HG02870 (cell line): ENCODE data around the gene FDXR.

Experiments
- ATAC-seq: cut with Tn5 transposase; IDR thresholded peaks from one replicate; pipeline ENCODE4 v1.9.1; 2021; ENCODE audit warnings: mild to moderate bottlenecking, moderate library complexity; ENCODE audit not compliant: unreplicated experiment

The FDXR gene

DNA sequence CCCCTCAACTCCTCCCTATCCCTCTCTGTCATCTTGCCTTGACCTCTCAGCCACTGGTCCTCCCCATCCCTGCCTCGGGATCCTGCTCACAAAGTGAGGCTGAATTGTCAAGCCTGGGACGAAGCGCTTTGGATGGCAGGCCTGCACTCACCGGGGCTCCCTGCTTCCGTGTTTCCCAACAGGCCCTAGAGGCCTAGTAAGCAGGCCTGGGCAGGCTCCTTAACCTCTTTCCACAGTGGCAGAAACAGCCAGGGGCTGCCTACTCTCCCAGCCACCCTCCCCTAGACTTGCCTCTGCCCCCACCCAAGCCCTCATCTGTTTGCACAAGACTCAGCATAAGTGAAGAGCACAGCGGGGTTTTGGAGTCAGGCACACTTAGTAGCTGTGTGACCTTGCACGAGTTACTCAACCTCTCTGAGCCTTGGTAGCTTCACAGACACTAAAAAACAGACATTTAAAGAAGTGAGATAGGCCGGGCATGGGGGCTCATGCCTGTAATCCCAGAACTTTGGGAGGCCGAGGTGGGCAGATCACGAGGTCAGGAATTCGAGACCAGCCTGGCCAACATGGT, 25.7 kb upstream of the FDXR start:
- no peak for ATAC-seq

DNA sequence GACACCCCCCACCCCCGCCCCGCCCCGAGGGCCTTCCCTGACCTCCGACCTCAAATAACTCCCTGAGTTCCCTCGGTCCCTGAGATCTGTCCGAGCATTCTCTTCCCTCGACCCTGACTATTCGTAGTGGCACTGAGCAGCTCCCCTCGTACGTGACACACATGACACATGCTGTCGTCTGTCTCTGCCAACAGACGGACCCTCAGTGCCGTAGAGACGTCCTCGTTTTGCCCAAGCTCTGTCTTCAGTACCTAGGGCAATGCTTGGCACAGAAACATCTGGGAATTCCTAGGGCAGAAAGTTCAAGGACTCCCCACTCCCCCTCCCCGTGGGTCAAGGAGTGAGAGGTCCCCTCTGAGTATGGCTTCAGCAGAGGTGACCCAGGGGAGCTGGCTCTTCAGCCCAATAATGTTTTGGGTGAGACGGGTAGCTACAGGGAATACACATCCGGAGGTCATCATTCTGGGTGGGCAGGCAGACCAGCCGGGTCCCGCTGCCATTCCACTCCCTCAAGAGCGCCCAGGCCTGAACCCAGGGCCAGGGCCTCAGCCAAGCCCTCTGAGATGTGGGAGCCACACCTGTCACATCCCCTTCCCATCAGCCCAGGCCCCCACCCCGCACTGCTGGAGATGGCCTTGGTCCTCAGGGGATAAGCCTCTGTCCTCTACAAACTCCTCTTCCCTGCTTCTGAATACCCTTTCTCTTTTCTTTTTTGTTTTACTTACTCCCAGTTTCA, 21.3 kb upstream of the FDXR start:
- no peak for ATAC-seq

DNA sequence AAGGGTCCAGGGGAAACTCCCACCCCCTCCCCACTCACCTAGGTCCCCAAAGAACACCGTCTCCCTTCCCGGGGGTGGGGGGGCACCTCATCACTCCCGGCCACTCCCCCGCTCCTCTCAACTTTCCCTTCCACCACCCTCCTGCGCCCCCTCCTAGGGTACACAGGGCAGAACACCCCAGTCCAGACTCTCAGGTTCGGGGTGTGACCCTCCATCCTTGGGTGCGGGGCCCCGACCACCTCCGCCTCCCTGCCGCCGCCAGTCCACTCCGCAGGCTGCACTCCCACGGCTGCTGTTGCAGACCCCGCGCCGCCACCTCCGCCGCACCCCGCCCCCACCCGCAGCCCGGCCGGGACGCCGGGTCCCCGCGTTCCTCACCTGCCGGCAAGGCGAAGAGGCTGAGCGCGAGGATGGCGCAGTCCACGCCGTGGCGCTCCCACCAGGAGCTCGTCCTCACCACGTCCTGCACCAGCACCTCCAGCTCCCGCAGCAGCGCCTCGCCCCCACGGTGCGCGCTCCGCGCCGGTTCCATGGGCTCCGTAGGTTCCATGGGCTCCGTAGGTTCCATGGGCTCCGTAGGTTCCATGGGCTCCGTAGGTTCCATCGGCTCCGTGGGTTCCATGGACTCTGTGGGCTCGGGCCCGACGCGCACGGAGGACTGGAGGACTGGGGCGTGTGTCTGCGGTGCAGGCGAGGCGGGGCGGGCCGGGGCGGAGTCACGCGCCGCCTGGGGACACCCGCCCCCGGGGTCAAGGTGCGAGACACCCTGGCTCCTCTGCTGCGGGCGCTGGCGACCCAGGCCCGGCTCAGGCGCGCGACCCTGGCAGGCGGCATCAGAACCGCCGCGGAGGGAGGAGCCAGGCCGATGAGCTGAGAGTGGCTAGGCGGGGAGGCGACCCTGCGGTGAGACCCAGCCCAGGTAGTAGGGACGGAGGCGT, 20.4 kb upstream of the FDXR start, which contains the start of gene FADS6:
Gene FADS6 (minus strand): TSS at position 660 of the 938 bp plus-strand sequence. CDS start 38 bp downstream, at position 622.
- no peak for ATAC-seq

DNA sequence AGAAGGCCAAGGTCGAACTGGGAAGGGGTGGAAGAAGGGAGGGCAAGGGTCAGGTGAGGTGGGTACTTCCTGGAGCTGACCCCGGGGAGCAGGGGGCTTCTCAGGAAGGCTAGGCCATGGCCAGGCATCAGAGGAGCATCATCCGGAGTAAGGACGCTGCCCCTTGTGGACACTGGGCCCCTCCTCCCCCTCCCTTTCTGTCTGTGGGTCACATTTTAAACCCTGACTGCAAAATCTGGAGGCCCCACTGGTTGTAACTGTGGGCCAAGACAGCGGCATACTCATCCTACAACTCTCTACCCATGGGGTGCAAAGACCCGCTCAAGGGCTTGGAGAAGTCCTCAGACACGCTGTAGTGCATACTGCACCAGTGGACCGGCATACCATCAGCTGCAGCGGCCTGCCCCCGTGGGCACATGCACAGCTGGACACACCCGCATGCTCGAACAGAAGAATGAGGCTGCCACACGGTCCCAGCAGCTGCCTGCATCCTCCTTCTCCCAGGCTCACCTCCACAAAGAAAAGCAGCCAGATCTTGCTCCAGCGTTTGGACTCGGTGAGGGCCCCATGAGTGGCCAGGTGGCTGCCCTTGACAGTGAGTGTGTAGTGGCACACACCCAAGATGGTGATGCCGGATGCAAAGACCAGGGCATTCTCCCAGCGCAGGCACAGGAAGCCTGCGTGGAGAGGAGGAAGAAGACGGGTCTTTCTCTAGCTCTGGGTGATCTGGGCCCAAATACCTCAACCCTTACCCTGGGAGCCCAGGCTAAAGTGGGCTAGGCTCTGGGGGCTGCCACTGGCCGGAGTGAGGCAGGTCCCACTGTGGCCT, 19.4 kb upstream of the FDXR start:
- no peak for ATAC-seq

DNA sequence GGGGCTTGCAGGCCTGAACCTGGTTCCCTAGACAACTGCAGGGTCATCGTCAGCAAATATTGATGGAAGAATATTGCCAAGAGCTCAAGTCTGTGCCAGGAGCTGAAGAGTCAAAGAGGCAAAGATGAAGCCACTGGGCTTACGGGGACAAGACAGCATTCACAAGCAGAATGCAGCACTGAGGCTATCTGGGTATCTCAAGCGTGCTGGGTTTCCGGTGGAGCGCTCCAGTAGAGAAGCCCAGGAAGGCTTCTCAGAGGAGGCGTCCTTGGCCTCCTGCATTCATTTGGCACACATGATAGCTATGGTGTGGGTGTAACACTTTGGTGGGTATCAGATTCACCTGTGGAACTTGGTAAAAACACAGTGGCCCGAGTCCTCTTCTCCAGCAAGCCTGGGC, 17.8 kb upstream of the FDXR start:
- ATAC-seq = no peak

DNA sequence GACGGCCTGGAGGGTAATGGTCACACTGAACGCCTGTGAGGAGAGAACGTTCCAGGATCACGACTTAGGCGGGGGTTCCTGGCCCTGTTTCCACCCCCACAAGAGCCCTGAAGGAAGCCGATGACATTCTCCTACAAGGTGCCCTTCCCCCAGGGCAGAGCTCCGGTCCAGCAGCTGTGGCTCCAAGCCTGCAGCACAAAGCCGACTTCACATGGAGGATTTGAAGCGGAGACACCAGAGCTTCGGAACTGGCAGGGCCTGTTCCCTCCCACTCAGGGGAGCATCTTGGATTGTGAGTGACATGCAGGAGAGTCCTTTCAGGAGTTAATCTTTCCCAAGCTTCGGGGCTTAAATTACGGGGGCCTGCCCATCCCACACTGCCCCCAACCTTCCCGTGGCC, 15.7 kb upstream of the FDXR start:
- no peak for ATAC-seq

DNA sequence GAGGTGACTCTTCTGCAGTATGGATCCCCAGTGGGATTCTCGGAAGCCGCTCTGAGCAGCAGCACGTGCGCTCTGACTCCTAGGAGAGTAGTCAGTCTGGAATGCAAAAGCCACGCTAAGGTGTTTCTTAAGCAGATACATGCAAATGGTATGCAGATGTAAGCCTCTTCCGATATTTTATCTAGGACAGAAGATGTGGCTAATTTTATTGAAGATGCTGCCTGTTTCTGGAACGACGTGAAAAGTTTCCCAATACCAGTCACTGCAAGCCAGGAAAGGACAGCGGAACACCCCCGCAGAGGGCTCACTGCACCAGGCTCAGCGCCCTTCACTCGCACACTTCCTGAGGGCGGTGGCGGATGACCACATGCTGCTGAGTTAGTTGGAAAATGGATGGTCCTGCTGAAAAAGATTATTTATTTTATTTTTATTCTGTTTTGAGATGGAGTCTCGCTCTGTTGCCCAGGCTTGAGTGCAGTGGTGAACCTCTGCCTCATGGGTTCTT, 10.5 kb upstream of the FDXR start:
- ATAC-seq = no peak

DNA sequence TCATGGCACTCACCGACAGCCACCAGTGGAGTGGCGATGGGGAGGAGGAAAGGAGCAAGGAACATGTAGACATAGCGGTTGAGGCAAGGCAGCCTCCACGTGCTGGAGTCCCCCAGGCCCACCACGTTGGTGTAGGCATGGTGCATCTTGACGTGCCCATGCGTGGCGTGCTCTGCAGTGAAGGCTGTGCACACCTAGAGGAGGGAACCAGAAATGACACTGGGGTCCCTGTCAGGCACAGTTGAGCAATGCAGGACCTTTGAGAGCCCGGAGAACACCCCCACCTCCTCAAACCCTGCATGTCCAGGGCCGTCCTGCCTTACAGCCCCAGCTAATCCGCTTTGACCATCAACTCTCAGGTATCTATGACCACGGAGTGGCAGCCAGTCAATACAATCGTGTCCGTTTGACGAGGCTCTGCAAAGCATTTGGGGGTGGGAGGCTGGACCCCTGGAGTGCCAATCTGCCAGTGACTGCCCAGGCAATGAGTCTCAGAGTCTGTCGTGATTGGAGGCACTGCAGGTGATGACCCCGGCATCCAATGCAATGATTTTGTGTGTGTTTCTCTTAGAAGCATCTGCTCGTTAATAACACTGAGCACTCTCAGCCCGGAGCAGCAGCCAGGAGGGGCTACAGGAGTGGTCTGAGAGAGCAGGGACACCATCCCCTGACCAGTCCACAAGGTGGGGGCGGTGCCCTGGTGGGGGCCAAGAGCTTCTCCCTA, 9.9 kb upstream of the FDXR start:
- no peak for ATAC-seq

DNA sequence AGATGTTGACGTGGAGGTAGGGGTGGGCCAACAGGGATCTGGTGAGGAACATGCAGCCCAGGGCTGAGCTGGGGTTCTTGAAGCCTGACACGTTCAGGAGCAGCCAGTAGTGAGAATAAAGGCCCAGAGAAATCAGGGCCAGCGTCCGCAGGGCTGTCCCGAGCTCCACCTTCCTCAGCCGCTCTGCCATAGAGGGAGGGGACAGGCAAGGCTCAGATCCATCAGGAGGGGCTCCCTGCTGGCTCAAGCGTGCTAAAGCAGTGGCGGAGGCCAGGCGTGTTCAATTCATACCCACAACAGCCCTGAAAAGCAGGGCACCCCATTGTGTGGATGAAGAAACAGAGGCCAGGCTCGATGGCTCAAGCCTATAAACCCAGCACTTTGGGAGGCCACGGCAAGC, 8.3 kb upstream of the FDXR start:
- ATAC-seq = no peak

DNA sequence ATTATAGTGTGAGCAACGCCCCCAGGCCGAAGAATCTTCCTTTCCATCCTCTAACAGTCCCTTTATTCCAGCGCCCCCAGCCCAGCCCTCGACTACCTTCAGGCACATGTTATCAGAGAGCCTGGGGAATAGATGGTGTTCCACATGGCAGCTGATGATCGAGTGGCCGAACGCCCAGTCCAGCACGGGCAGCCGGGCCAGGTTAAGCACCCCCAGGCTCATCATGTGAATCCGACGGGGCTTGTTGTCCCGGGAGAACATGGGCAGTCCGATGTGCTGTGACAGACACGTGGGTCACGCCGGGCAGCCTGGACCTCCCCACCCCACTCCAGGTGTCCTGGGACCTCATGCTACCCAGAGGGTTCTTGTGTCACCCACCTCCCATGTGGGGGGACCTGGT, 6.5 kb upstream of the FDXR start:
- ATAC-seq = no peak

DNA sequence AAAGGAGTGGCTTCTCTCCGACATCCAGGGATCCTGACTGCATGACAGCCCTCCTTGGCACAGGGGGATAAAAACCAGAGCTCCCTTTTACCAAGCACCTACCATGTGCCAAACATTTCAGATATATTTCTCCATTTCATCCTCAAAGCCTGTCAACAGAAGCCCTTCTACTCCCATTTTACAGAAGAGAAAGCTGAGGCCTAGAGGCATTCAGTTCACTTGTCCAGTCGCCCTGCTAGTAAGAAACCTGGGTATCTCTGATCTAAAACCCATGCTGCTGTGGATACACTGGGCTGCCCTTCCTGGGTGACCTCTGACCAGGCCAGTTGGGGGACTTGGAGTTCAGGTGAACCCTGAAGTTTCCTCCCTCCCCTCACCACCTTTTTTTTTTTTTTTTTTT, 5.9 kb upstream of the FDXR start:
- no peak for ATAC-seq

DNA sequence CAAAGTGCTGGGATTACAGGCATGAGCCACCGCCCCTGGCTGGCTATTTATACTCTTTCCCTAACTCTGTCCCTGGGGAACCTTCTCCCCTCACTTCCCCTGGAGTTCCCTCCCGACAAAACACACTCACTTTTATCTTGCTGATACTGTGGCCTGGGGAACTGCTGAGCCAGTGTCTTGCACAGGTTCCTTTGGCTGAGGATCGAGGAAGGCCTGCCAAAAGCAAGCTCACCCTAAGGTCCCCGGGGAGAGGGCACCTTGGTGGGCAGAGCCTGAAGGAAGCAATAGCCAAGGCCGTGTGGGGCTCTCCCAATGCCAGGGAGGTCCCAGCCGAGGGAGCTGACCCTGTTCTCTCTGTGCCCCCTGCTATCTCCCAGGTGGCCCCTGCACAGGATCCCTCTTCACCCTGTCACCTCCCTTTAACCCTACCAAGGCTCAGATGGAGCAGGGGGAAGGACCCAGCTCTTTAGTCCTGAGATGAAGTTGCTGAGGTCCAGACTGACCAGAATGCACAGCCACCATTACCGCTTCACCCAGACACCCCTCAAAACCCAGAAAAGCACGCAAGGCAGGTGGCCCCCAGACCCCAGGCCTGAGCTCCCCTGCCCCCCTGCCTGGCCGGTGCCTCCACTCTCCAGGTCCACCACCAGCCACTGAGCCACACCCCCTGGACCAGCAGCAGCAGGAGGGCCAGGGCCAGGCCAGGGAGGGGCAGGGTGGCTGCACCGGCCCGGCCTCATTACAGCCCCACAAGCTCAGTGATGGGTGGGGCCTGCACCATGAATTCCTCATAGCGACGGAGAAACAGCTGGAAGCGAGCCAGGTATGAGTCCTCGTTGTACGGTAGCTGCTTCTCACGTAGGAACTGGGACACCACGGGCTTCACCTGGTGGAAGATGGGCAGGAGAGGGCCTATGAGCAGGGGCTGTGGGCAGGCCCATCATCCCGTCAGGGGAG, 5.1 kb upstream of the FDXR start:
- no peak for ATAC-seq

DNA sequence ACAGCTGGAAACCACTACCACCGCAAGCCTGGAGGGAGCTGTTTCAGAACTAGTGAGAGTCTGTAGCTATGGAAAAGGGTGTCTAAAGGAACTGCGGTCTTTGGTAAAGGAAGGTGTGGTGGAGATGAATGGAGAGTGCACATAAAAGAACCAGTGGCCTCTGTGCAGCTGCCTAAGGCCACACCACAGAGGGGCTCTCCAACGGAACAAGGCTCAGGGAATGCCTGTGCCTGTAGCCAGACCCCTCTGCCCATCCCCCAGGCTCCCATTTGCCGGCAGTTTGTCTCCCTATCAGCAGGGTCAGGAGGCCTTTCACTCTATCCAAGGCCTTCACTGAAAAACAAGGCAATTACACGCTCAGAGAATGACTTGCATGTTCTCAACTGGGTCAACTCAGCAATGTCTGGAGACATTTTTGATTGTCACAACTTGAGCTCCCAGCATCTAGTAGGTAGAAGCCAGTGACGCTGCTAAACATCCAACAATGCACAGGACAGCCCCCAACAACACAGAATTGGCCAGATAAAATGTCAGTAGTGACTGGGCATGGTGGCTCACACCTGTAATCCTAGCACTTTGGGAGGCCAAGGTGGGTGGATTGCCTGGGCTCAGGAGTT, 3.3 kb upstream of the FDXR start:
- no peak for ATAC-seq

DNA sequence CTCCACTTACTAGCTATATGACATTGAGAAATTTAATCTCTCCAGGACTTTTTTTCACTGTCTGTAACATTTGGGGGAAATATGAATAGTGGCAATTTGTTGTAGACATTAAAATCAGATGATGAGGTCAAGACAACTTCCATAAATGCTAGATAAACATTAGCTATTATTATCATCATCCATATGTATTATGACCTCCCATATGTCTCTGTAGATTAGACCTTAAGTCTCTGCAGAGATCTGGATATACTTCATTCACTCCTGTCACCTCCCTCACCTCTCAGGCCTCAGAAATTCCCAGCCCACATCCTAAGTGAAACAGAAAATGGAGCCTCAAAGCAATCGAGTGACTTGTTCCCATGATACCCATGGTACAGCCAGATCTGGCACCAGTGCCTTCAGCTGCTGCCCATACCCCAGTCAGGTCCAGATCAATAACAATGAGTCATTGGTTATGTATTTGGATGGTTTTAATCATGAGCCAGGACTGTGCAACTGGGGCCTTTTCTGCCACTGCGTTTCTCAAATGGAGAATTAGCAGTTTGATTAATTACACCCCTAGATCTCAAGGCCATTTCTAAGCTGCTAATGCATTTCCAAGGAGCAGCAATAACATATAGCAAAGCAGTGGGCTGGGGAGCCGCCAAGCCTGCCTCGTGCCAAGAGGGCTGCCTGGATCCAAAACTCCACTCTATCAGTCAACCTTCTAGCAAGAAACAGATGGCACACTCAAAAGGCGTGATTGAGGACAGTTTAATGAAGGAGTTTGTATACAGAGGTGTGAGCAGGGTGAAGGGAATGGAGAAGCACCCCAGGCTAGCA, 2.6 kb upstream of the FDXR start:
- no peak for ATAC-seq

DNA sequence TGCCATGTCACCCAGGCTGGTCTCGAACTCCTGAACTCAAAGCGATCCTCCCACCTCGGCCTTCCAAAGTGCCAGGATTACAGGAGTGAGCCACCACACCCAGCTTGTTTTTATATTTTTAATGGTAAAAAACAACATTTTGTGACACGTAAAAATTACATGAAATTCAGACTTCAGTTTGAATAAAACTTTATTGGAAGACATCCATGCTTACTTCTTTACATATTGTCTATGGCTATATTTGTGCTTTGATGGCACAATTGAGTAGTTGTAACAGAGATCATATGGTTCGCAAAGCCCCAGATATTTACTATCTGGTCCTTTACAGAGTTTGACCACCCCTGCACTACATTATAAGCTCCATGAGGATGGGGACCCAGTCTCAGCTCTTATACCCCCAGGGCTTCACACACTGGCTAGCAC, 1.8 kb upstream of the FDXR start:
- ATAC-seq = no peak

DNA sequence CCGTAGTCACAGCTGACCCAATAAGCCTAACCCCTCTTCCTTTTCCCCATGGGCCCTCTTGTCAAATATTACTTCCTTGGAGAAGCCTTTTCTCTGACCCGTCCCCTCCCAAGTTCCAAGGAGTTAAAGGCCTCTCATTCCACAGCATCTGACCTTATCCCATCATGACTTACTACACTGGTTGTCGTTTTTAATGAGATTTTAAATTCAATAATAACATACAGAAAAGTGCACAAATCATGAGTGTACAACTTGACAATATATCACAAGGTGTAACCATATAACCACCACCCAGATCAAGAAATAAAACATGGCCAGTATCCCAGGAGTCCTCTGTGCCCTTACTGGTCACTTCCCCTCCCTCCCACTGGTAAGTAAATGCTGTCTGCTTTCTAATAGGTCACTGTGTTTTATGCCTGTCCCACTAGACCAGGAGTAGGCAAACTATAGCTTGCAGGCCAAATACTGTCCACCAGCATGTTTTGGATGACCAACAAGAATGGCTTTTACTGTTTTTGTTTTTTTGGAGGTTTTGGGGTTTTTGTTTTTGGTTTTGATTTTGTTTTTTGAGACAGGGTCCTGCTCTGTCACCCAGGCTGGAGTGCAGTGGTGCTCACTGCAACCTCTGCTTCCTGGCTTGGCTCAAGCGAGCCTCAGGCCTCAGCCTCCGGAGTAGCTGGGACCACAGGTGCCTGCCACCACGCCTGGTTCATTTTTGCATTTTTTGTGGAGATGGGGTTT, 1.2 kb upstream of the FDXR start:
- ATAC-seq = no peak
